ENCODE data around the gene NACA.
"Not testable (repeated sequence)": the region's sequence is repeated elsewhere in the genome, so short reads cannot be mapped to it uniquely, and the experiment has no call there.

NACA gene

DNA sequence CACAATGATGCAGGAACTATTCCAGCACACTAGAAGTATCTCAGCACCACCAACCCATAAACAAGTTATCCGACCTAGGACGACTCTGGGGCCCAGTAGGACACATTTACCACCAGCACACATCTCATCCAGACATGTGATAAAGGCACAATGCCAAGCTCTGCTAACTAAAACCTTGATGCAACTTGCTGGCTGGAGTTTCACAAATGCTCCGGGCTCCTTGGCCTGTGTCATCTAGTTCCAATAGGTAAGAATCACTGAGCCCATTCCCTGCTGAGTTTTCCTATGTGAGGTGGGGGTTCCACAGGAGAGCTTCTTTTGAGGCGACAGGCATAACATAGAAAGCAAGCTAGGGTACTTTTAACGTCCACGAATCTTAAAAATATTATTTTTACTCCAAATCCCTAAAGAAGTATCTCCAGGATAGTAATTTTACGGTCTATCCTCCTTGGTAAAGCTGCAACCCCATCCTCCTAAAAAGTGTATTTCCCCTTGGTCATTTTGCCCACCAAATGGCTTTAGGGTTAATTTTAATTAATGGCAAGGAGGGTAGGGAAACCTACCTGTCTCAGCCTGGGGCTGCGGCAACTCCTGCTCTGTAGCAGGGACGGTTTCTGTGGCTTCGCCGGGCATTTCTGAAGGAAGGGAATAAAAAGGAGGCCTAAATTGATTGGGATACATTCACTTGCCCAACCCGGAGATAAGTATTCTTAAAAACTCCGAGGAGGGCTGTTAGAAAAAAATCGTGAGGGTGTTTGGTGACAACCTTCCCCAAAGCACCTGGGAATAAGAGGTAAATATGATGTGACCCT lies 1.0 kb downstream of the NACA start:
- peak; percentile 8 for DNase-seq (ENCODE audit: low spot score)

GRCh38 chr12:56723352-56723751 lies 1.7 kb downstream of the NACA start:
- DNase-seq (ENCODE audit: low spot score) = no peak

- no peak for DNase-seq (ENCODE audit: low spot score)
Observed at GRCh38 chr12:56722832-56723231, 2.3 kb downstream of the NACA start.

GRCh38 chr12:56721721-56722120 lies 3.4 kb downstream of the NACA start:
- DNase-seq (ENCODE audit: low spot score) = no peak

DNA sequence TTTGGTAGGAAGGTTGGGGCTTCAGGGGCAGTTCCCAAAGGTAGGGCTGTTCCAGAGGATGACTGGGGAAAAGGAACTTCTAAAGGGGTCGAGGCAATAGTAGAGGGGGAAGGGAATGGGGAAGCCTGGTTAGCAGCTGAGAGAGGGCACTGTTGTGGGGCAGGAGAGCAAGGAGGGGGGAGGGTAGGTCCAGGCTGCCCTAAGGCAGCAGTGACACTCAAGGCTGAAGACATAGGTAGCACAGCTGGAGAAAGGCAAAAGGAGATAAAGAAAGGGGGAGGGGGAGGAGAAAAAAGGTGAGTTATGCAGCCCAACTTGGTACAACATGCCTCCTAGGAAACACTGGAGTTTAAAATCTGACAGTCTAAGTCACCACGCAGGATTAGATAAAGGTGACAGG lies 3.9 kb downstream of the NACA start:
- DNase-seq (ENCODE audit: low spot score) = no peak

DNA sequence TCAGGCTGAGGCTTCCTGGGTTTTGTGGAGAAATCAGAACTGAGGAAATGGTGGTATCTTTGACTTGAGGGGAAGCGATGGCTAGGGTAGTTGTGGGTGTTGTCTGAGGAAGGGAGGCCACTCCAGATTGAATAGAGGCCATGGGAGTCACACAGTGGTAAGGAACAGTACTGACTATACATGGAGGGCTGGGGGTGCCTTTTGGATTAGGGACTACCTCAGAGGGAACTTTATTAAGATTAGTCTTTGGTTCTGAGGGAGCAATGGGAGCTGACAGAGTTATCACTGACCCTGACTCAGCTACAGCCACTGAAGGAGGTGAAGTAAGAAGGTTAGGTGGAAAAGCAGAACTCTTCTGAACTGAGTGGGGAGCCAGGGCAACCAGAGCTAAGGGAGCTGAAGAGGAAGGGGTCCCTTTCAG lies 4.4 kb downstream of the NACA start:
- no peak for DNase-seq (ENCODE audit: low spot score)

DNA sequence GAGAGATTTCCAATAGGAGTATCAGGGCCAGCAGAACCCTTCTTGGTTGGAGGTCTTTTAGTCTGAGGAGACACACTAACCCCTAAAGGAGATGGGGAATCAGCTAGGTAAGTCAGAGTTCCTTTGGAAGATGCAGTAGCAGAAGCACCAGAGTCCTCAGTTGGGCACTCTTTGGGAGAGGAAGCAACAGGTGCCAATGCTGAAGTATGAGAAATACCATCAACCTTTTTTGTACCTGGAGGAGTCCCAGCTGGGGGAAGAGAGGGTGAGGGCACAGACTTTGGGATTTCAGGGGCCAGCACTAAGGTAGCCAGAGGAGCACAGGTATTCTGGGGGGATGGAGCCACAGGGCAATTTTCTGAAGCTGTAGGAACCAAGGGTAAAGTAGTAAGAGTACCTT lies 6.0 kb downstream of the NACA start:
- no peak for DNase-seq (ENCODE audit: low spot score)

GRCh38 chr12:56718636-56719035 lies 6.5 kb downstream of the NACA start:
- no peak for DNase-seq (ENCODE audit: low spot score)

- DNase-seq (ENCODE audit: low spot score) = no peak
Observed at GRCh38 chr12:56718149-56718548, 7.0 kb downstream of the NACA start.

- DNase-seq (ENCODE audit: low spot score) = no peak
Observed at GRCh38 chr12:56716933-56717880, 7.9 kb downstream of the NACA start.

- DNase-seq (ENCODE audit: low spot score) = no peak
Observed at GRCh38 chr12:56716458-56716857, 8.6 kb downstream of the NACA start.

- no peak for DNase-seq (ENCODE audit: low spot score)
Observed at GRCh38 chr12:56715798-56716197, 9.3 kb downstream of the NACA start.

GRCh38 chr12:56714431-56714929 lies 10.6 kb downstream of the NACA start:
- DNase-seq (ENCODE audit: low spot score) = no peak

DNA sequence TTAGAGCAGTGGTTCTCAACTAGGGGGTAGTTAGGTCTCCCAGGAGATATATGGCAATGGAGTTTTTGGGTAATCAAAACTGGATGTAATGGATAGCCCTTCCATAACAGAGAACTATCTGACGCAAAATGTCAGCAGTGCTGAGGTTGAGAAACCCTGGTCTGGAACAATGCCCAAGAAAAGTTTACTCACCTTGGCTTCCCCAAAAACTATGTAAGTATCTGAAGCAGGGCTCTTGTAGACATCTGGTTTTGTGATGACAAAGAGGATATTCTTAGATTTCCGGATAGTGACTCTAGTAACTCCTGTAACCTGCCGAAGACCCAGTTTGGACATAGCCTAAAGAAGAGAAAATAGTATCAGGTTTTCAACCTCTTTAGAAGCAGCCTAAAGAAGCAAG lies 11.8 kb downstream of the NACA start:
- no peak for DNase-seq (ENCODE audit: low spot score)

GRCh38 chr12:56709759-56710376 lies 15.2 kb downstream of the NACA start:
- DNase-seq (ENCODE audit: low spot score) = no peak

DNA sequence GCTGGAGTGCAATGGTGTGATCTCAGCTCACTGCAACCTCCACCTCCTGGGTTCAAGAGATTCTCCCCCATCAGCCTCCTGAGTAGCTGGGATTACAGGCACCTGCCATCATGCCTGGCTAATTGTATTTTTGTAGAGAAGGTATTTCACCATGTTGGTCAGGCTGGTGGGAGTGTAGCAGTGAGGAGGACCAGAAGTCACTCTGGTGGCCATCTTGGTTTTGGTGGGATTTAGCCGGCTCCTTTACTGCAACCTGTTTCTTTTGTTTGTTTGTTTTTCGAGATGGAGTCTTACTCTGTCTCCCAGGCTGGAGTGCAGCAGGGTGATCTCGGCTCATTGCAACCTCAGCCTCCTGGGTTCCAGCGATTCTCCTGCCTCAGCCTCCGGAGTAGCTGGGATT lies 20.6 kb downstream of the NACA start:
- not testable (repeated sequence) for DNase-seq (ENCODE audit: low spot score)

GRCh38 chr12:56699020-56699661 lies 26.0 kb downstream of the NACA start:
- no peak for DNase-seq (ENCODE audit: low spot score)

DNA sequence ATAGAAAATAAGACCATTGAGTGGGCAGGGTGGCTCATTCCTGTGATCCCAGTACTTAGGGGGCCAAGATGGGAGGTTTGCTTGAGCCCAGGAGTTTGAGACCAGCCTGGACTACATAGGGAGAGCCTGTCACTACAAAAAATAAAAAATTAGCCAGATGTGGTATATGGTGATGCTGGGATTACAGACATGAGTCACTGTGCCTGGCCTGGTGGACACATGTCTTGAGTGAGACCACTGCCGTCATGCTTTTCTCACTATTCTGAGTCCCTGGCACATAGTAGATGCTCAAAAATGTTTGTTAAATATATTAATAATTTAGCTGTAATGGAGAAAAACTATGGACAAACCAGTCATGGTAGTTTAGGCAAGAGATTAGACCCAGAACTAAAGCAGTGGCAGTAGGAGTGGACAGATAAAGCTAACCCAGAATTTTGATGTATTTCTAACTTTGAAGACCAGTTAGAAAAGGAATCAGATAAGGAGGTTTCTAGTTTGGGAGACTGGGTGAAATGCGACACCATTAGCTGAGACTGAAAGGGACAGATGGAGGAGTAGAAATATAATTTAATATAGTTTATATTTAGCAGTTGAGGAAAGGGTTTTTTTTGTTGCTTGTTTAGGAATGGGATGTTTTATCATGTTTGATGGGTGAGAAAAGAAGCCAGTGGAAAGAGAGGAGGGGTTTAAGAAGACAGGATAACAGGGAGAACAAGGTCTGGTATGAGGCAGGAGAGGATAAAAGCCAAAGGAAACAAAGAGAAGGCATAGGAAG lies 29.6 kb downstream of the NACA start:
- no peak for DNase-seq (ENCODE audit: low spot score)

DNA sequence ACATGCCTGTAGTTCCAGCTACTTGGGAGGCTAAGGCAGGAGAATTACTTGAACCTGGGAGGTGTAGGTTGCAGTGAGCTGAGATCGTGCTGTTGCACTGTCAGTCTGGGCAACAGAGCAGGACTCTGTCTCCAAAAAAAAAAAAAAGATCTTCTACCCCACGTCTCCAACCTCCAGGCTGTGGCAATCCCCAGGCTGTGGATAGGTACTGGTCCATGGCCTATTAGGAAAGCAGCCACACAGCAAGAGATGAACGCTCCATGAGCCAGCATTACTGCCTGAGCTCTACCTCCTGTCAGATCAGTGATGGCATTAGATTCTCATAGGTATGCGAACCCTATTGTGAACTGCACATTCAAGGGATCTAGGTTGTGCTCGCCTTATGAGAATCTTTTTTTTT lies 30.9 kb downstream of the NACA start:
- no peak for DNase-seq (ENCODE audit: low spot score)

GRCh38 chr12:56688846-56689109 lies 36.3 kb downstream of the NACA start:
- DNase-seq (ENCODE audit: low spot score) = no peak

- peak; percentile 94 for DNase-seq (ENCODE audit: low spot score)
Observed at GRCh38 chr12:56688129-56688845, 36.8 kb downstream of the NACA start, which contains the start of gene PTGES3. TSS of gene PTGES3 (minus strand) at chr12:56688284. CDS start at chr12:56687999, 285 bp downstream.

Data from putamen (tissue), 1 donor.